Body of pancreas (tissue), 4 donors: ENCODE measurements around the gene RUNX3. TPM values are rescaled to one million over a fixed set of nuclear protein-coding genes. Genes with fewer than 3 reads are reported as not detected.

Experiments
- ATAC-seq: fragments of 150-250 bp; one replicate; pipeline ENCODE4 v1.9.1; 2016
- DNase-seq, 4 donors: peaks; one replicate each; pipeline ENCODE4 v3.0.0-alpha.2; 2019
- H3K27ac ChIP-seq, 4 donors: fragments of 200-600 bp; sonication (generic); 1 replicate in 3 of 4; 2 replicates in 1 of 4; pipeline versions ENCODE4 v1.5.1 to v1.6.1; 2016 to 2019; ENCODE audit warnings: mild to moderate bottlenecking in 1 of 4, mixed read lengths in 1 of 4, moderate library complexity in 1 of 4
- H3K27me3 ChIP-seq, 2 donors: fragments of 200-600 bp; sonication (generic); one replicate each; pipeline ENCODE4 v1.6.0; 2016; ENCODE audit warnings: mild to moderate bottlenecking in 1 of 2
- H3K36me3 ChIP-seq, 2 donors: fragments of 200-600 bp; sonication (generic); replicated peaks in 1 of 2; 2 replicates each; pipeline ENCODE4 v1.5.1; 2016; ENCODE audit warnings: low read depth in 2 of 2; ENCODE audit not compliant: insufficient read depth in 1 of 2
- H3K4me1 ChIP-seq: fragments of 200-600 bp; sonication (generic); one replicate; pipeline ENCODE4 v1.6.0; 2016
- H3K4me3 ChIP-seq, 2 donors: fragments of 200-600 bp; sonication (generic); 1 replicate in 1 of 2; 2 replicates in 1 of 2; pipeline ENCODE4 v1.5.1; 2016 to 2019
- H3K9me3 ChIP-seq, 3 donors: fragments of 200-600 bp; sonication (generic); 1 replicate in 2 of 3; 2 replicates in 1 of 3; pipeline ENCODE4 v1.5.1; 2016
- POLR2A ChIP-seq, 3 donors: fragments of 450-650 bp; IDR thresholded peaks; one replicate each; pipeline ENCODE4 v1.6.1; 2016; ENCODE audit warnings: antibody characterized with exemption in 3 of 3, mild to moderate bottlenecking in 2 of 3
- WGBS, 2 donors: methylation state at CpG; one replicate each; pipeline ENCODE4 v1.1.5; 2017; 5-methylcytosine and 5-hydroxymethylcytosine counted together
- intact Hi-C: fragments of 100-400 bp; cut with DNase I; formaldehyde crosslinking; loops from one replicate; pipeline ENCODE4 v1.15.1; 2023
- total RNA-seq, 2 donors: library from RNA; depleted of rRNA; stranded (reverse); fragments of >200 nt; gene quantifications; one replicate each; pipeline ENCODE4 v1.1.0, GENCODE V29; 2016
- TF ChIP-seq, protein P1 (sequence below), 7 experiments: fragments of 450-650 bp in 4 of 7; fragments of 200-600 bp in 3 of 7; sonication (generic) in 3 of 7; IDR thresholded peaks; one replicate each; pipeline ENCODE4 v1.5.1; 2016 to 2019; ENCODE audit warnings: antibody characterized with exemption in 7 of 7

RUNX3 gene
- total RNA-seq, 2 donors from 2014 or later, result 0.26 TPM; not detected in 1

DNA sequence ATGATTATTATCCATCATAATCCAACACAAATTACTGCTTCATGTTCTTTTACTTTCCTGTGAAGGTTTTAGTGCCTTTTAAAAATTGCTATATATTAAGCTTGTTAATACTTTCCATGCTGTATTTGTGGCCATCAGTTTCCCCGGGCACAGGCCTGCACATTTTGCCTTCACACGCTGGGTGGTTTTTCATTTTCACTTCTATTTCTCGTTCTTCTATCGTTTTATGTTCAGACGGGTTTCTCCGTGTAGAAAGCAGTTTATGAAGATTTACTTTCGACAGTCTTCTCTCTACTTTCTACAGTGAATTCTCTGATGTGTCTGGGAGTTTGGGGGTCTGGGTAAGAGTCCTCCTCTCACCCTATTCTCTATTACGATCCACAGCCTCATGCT, 9.5 kb downstream of the RUNX3 start:
- Histone ChIP-seq H3K36me3 (no peaks in the 10 kb centered on the region), H3K27ac (no peak overlapping the region), H3K27me3 (no peaks in the 10 kb centered on the region), H3K9me3 (no peaks in the 10 kb centered on the region), H3K4me1 (peaks cover under 1% of the 10 kb centered on the region), H3K4me3 (no peak overlapping the region)
- no peak for ATAC-seq
- intact Hi-C loops, result no loop called here
- TF ChIP-seq, protein P1, sequence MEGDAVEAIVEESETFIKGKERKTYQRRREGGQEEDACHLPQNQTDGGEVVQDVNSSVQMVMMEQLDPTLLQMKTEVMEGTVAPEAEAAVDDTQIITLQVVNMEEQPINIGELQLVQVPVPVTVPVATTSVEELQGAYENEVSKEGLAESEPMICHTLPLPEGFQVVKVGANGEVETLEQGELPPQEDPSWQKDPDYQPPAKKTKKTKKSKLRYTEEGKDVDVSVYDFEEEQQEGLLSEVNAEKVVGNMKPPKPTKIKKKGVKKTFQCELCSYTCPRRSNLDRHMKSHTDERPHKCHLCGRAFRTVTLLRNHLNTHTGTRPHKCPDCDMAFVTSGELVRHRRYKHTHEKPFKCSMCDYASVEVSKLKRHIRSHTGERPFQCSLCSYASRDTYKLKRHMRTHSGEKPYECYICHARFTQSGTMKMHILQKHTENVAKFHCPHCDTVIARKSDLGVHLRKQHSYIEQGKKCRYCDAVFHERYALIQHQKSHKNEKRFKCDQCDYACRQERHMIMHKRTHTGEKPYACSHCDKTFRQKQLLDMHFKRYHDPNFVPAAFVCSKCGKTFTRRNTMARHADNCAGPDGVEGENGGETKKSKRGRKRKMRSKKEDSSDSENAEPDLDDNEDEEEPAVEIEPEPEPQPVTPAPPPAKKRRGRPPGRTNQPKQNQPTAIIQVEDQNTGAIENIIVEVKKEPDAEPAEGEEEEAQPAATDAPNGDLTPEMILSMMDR (IDR thresholded peaks at IDR 0.05), result no peak
- TF ChIP-seq POLR2A (IDR thresholded peaks at IDR 0.05), result no peak
- WGBS, 2 donors, result 71% methylated on average over 8 of the region's 8 CpGs
- DNase-seq, result no peak

DNA sequence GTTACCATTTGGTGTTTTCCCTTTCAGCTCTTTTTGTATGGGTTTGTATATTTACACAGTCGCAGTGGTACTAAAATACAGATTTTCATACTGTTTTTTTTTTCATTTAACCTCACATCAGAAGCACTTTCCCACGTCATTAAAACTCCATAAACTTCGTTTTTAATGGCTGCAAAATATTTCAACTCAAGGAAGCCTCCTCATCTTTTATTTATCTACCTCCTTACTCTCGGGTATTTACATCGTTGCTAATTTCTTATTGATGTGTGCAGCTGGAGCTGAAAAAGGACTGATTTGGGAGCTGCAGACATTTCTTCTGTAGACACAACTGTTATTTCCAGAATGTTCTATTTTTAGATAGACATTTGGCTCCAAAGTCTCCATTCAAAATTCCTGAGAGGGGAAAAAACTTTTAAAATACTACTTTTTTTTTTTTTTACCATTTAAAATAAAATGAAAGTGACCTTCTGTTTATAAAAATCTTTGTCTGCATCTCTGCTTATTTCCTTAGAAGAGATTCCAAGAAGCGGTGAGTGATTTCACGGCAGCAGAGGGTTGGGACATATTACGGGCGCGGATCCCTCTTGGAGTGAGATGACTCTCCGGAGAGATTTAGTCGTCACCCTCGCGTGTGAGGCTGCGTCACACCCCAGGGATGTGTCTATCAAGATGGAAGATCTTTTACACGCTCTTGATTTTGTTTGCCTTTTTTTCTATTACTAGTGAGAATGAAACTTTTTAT, 10.1 kb downstream of the RUNX3 start:
- intact Hi-C loops, result no loop called here
- TF ChIP-seq, protein P1 (IDR thresholded peaks at IDR 0.05), result no peak
- no peak for TF ChIP-seq POLR2A (IDR thresholded peaks at IDR 0.05)
- no peak overlapping the region for H3K4me3 ChIP-seq
- no peak for DNase-seq
- no peaks in the 10 kb centered on the region for H3K27me3 ChIP-seq
- H3K36me3 ChIP-seq, result no peaks in the 10 kb centered on the region
- H3K9me3 ChIP-seq, result no peaks in the 10 kb centered on the region
- H3K4me1 ChIP-seq, result no peaks in the 10 kb centered on the region
- no peak for ATAC-seq
- H3K27ac ChIP-seq, result no peak overlapping the region
- WGBS, 2 donors, result 58 to 61% methylated on average over 16 of the region's 16 CpGs

DNA sequence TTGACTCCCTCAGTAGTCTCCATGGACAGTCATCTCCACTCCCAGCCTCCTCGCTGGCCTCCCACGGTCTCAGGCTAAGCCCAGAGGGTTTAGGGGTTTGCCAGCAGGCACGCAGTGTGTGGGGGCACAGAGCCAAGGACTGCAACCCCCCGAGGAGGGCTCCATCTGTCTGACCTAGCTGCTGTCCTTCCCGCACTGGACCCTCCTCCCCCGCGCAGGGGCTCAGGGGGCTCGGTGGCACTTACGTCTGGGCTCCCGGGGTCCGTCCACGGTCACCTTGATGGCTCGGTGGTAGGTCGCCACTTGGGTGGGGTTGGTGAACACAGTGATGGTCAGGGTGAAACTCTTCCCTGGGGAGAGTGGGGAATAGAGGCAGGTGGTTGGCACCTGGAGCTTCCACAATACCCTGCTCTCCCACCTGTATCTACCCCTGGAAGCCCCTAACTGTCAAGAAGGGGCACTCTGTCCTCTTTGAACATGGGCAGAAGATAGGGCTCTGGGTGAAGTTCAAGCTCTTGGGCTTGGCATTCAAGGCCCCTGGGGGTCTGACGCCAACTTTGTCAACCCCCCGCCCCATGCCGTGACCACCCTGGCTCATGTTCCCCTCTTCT, 11.0 kb downstream of the RUNX3 start:
- no peaks in the 10 kb centered on the region for H3K27me3 ChIP-seq
- no peak for ATAC-seq
- H3K36me3 ChIP-seq, result no peaks in the 10 kb centered on the region
- intact Hi-C loops, result no loop called here
- no peaks in the 10 kb centered on the region for H3K4me1 ChIP-seq
- H3K27ac ChIP-seq, result no peak overlapping the region
- DNase-seq, result no peak
- no peak for TF ChIP-seq POLR2A (IDR thresholded peaks at IDR 0.05)
- TF ChIP-seq, protein P1 (IDR thresholded peaks at IDR 0.05), result no peak
- 83 to 84% methylated on average over 16 to 17 of the region's 17 CpGs for WGBS, 2 donors
- no peaks in the 10 kb centered on the region for H3K9me3 ChIP-seq
- no peak overlapping the region for H3K4me3 ChIP-seq

DNA sequence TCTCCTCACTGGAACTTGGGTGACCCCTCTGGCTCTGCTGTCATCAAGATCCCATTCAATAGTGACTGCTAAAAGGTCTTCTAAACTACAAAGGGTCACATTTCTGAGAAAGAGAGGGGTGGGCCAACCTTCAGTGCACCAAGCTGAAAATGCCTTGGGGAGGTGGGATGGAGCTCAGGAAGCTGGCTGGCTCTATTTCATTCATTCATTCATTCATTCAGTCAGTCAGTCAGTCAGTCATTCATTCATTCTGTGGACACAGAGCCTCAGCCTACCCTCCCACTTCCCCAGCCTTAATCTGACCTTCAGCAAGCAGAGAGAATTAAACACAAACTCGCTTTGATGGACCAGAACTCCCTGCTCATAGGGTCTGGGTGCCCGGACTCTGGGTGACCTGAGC, 11.7 kb downstream of the RUNX3 start:
- no peaks in the 10 kb centered on the region for H3K4me1 ChIP-seq
- no peak overlapping the region for H3K27ac ChIP-seq
- no peak for TF ChIP-seq POLR2A (IDR thresholded peaks at IDR 0.05)
- no peaks in the 10 kb centered on the region for H3K36me3 ChIP-seq
- no peak for ATAC-seq
- WGBS, 2 donors, result 74 to 96% methylated on average over 2 of the region's 2 CpGs
- no peaks in the 10 kb centered on the region for H3K27me3 ChIP-seq
- no peak for DNase-seq
- intact Hi-C loops, result no loop called here
- no peaks in the 10 kb centered on the region for H3K9me3 ChIP-seq
- H3K4me3 ChIP-seq, result no peak overlapping the region

DNA sequence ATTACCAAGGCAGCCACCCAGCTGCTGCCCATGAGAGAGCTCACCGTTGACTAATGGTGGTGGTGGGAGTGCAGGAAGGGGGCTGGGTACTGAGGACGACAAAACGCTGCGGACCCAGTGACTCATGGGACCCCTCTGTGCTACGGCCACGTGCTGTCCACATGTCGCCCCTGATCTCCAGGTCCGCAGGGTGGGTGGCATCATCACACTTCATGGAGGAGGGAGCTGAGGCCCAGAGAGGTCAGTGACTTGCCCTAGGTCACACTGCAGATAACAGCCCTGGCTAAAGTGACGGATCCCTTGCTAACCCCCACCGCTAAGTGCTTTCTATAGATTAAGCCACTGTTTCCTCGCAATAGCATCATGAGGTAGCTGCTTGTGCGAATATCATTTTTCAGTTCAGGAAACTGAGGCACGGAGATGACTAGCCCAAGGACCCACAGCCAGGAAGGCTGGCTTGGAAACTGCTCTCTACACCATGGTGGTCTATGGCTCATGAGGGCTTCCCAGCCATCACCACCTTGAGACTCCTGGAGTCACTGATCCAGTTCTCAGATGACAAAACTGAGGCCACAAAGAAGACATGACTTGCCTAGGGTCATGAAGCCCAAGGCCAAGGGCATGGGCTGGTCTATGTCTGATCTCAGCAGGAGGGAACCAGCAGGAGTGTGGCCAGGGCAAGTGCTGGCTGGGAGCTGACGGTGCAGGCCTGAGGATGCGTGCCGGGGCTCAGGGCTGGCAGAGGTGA, 12.6 kb downstream of the RUNX3 start:
- no peaks in the 10 kb centered on the region for H3K4me1 ChIP-seq
- no peak overlapping the region for H3K27ac ChIP-seq
- no peaks in the 10 kb centered on the region for H3K27me3 ChIP-seq
- intact Hi-C loops, result no loop called here
- 83 to 91% methylated on average over 9 to 16 of the region's 16 CpGs for WGBS, 2 donors
- ATAC-seq (no peak), DNase-seq (no peak)
- no peaks in the 10 kb centered on the region for H3K36me3 ChIP-seq
- H3K4me3 ChIP-seq, result no peak overlapping the region
- no peaks in the 10 kb centered on the region for H3K9me3 ChIP-seq
- no peak for TF ChIP-seq POLR2A (IDR thresholded peaks at IDR 0.05)
- TF ChIP-seq, protein P1 (IDR thresholded peaks at IDR 0.05), result no peak
